Measurements from ENCODE around the gene PIP5K1B. TPM values are rescaled to one million over a fixed set of nuclear protein-coding genes. Genes with fewer than 3 reads are reported as not detected.
"Not testable (repeated sequence)": the region's sequence is repeated elsewhere in the genome, so short reads cannot be mapped to it uniquely, and the experiment has no call there.

The PIP5K1B gene
- total and polyA plus RNA-seq, 2 donors (not counting 1 experiment from before 2014, with no cell fraction given): under 0.01 to 0.03 TPM

- H3K27me3 ChIP-seq (ENCODE audit: control insufficient read depth, insufficient read depth, low read length): peaks cover 5% of the 10 kb centered on the region
- H3K4me2 ChIP-seq (ENCODE audit: extremely low read depth, insufficient read depth, low read length): no peak overlapping the region
- H3K27ac ChIP-seq (ENCODE audit: insufficient read depth, low read length): no peak overlapping the region
- no peak overlapping the region for H3K4me3 ChIP-seq (replicated peaks in 1 of 4; ENCODE audit: control extremely low read depth in 1 of 4, insufficient read depth in 1 of 4, low read depth in 3 of 4, low read length in 4 of 4)
- H3K9me3 ChIP-seq (ENCODE audit: control insufficient read depth, insufficient read depth, low read depth, low read length): no peaks in the 10 kb centered on the region
- no peaks in the 10 kb centered on the region for H3K4me1 ChIP-seq (ENCODE audit: control insufficient read depth, extremely low read depth, insufficient read depth, low read length)
- TF ChIP-seq CTCF (conservative IDR thresholded peaks at IDR 0.05 in 1 of 2, IDR thresholded peaks at IDR 0.05 in 1 of 2; ENCODE audit: low read depth in 1 of 2, low read length in 2 of 2): no peak
- no peak for TF ChIP-seq EZH2 (IDR thresholded peaks at IDR 0.05; ENCODE audit: low read length, missing control alignments)
- H3K79me2 ChIP-seq (ENCODE audit: control insufficient read depth, insufficient read depth, low read length): no peaks in the 10 kb centered on the region
- no peak overlapping the region for H3K9ac ChIP-seq (ENCODE audit: insufficient read depth, low read length)
- no peak overlapping the region for H2AFZ ChIP-seq (ENCODE audit: low read length)
- H3K36me3 ChIP-seq (ENCODE audit: control insufficient read depth, insufficient read depth, low read length): no peaks in the 10 kb centered on the region
- H4K20me1 ChIP-seq (ENCODE audit: control insufficient read depth, extremely low read depth, insufficient read depth, low read length): no peaks in the 10 kb centered on the region
- no peak for DNase-seq (ENCODE audit: low read depth in 2 of 2)
Measured at GRCh38 chr9:68983008-68983411, 278.0 kb downstream of the PIP5K1B start.

- H3K9me3 ChIP-seq (ENCODE audit: control insufficient read depth, insufficient read depth, low read depth, low read length): no peaks in the 10 kb centered on the region
- H3K4me3 ChIP-seq (replicated peaks in 1 of 4; ENCODE audit: control extremely low read depth in 1 of 4, insufficient read depth in 1 of 4, low read depth in 3 of 4, low read length in 4 of 4): no peak overlapping the region
- TF ChIP-seq EZH2 (IDR thresholded peaks at IDR 0.05; ENCODE audit: low read length, missing control alignments): no peak
- no peak for TF ChIP-seq CTCF (conservative IDR thresholded peaks at IDR 0.05 in 1 of 2, IDR thresholded peaks at IDR 0.05 in 1 of 2; ENCODE audit: low read depth in 1 of 2, low read length in 2 of 2)
- peaks cover 5% of the 10 kb centered on the region for H3K27me3 ChIP-seq (ENCODE audit: control insufficient read depth, insufficient read depth, low read length)
- no peaks in the 10 kb centered on the region for H3K36me3 ChIP-seq (ENCODE audit: control insufficient read depth, insufficient read depth, low read length)
- H3K4me1 ChIP-seq (ENCODE audit: control insufficient read depth, extremely low read depth, insufficient read depth, low read length): no peaks in the 10 kb centered on the region
- H4K20me1 ChIP-seq (ENCODE audit: control insufficient read depth, extremely low read depth, insufficient read depth, low read length): no peaks in the 10 kb centered on the region
- no peak overlapping the region for H2AFZ ChIP-seq (ENCODE audit: low read length)
- no peak overlapping the region for H3K27ac ChIP-seq (ENCODE audit: insufficient read depth, low read length)
- no peak overlapping the region for H3K4me2 ChIP-seq (ENCODE audit: extremely low read depth, insufficient read depth, low read length)
- no peak overlapping the region for H3K9ac ChIP-seq (ENCODE audit: insufficient read depth, low read length)
- DNase-seq (ENCODE audit: low read depth in 2 of 2): no peak
- H3K79me2 ChIP-seq (ENCODE audit: control insufficient read depth, insufficient read depth, low read length): no peaks in the 10 kb centered on the region
Measured at GRCh38 chr9:68983522-68984424, 278.7 kb downstream of the PIP5K1B start.

GRCh38 chr9:68986949-68987348, 281.9 kb downstream of the PIP5K1B start:
- DNase-seq (ENCODE audit: low read depth in 2 of 2); H3K4me2 ChIP-seq (ENCODE audit: extremely low read depth, insufficient read depth, low read length): not testable (repeated sequence)

More at GRCh38 chr9:68986949-68987348, 281.9 kb downstream of the PIP5K1B start:
- H3K27me3 ChIP-seq (ENCODE audit: control insufficient read depth, insufficient read depth, low read length); H3K27ac ChIP-seq (ENCODE audit: insufficient read depth, low read length); H4K20me1 ChIP-seq (ENCODE audit: control insufficient read depth, extremely low read depth, insufficient read depth, low read length); H3K9me3 ChIP-seq (ENCODE audit: control insufficient read depth, insufficient read depth, low read depth, low read length); H2AFZ ChIP-seq (ENCODE audit: low read length); H3K36me3 ChIP-seq (ENCODE audit: control insufficient read depth, insufficient read depth, low read length); H3K4me1 ChIP-seq (ENCODE audit: control insufficient read depth, extremely low read depth, insufficient read depth, low read length); H3K4me3 ChIP-seq (replicated peaks in 1 of 4; ENCODE audit: control extremely low read depth in 1 of 4, insufficient read depth in 1 of 4, low read depth in 3 of 4, low read length in 4 of 4); H3K9ac ChIP-seq (ENCODE audit: insufficient read depth, low read length); H3K79me2 ChIP-seq (ENCODE audit: control insufficient read depth, insufficient read depth, low read length): not testable (repeated sequence)

Data from fibroblast of lung (primary cell).